ENCODE data around the gene LRRC55. TPM values are rescaled to one million over a fixed set of nuclear protein-coding genes. Genes with fewer than 3 reads are reported as not detected.

Gene LRRC55
- total RNA-seq, 1 donor from 2014 or later: 29.0 TPM

GRCh38 chr11:57203882-57204480 is 22.2 kb downstream of the LRRC55 start:
- TF ChIP-seq, protein P1, sequence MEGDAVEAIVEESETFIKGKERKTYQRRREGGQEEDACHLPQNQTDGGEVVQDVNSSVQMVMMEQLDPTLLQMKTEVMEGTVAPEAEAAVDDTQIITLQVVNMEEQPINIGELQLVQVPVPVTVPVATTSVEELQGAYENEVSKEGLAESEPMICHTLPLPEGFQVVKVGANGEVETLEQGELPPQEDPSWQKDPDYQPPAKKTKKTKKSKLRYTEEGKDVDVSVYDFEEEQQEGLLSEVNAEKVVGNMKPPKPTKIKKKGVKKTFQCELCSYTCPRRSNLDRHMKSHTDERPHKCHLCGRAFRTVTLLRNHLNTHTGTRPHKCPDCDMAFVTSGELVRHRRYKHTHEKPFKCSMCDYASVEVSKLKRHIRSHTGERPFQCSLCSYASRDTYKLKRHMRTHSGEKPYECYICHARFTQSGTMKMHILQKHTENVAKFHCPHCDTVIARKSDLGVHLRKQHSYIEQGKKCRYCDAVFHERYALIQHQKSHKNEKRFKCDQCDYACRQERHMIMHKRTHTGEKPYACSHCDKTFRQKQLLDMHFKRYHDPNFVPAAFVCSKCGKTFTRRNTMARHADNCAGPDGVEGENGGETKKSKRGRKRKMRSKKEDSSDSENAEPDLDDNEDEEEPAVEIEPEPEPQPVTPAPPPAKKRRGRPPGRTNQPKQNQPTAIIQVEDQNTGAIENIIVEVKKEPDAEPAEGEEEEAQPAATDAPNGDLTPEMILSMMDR (IDR thresholded peaks at IDR 0.05; ENCODE audit: partially characterized antibody, unreplicated experiment): no peak
- peaks cover 50% of the 10 kb centered on the region for H3K4me1 Mint-ChIP-seq (ENCODE audit: low read depth, unreplicated experiment)
- no peak for DNase-seq
- peak overlapping the region; percentile 18 for H3K4me3 Mint-ChIP-seq (ENCODE audit: unreplicated experiment)
- peaks cover 7% of the 10 kb centered on the region for H3K27me3 Mint-ChIP-seq (ENCODE audit: unreplicated experiment)
- H3K36me3 Mint-ChIP-seq (ENCODE audit: unreplicated experiment): peaks cover 10% of the 10 kb centered on the region
- H3K9me3 Mint-ChIP-seq (ENCODE audit: unreplicated experiment): peaks cover 15% of the 10 kb centered on the region
- no peak overlapping the region for H3K27ac Mint-ChIP-seq (ENCODE audit: unreplicated experiment)

DNA sequence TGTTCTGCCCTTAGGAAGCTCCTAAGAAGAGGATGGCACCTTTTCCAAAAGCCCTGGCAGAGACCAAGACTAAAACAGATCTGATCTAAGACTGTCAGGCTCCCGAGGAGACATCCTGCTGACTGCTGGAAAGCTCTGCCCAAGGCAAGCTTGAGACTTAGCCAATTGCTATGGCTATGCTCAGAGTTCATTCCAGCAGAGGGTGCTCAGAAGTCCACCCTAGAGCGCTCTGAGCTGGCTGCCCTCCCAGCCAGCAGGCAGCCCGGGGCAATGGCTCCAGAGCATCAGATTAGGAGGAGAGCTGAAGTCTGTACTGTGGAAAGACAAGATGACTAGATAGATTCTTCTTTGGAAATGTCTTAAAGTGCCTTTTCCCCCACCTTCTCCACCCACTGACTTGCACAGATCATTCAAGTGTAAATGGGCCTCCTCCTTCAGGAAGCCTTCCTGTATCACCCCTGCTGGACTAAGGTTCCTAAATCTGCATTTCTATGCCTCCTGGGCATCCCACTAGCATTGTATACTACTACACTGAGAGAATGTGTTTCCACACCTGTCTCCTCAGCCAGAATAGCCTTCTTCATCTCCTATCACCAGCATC is 23.4 kb downstream of the LRRC55 start:
- Mint-ChIP-seq H3K4me1 (ENCODE audit: low read depth, unreplicated experiment) (peaks cover 44% of the 10 kb centered on the region), H3K27me3 (ENCODE audit: unreplicated experiment) (peaks cover 7% of the 10 kb centered on the region), H3K27ac (ENCODE audit: unreplicated experiment) (peak overlapping the region; percentile 30), H3K4me3 (ENCODE audit: unreplicated experiment) (no peak overlapping the region), H3K36me3 (ENCODE audit: unreplicated experiment) (peaks cover 7% of the 10 kb centered on the region), H3K9me3 (ENCODE audit: unreplicated experiment) (peaks cover 15% of the 10 kb centered on the region)
- DNase-seq: no peak
- TF ChIP-seq, protein P1 (IDR thresholded peaks at IDR 0.05; ENCODE audit: partially characterized antibody, unreplicated experiment): no peak

DNA sequence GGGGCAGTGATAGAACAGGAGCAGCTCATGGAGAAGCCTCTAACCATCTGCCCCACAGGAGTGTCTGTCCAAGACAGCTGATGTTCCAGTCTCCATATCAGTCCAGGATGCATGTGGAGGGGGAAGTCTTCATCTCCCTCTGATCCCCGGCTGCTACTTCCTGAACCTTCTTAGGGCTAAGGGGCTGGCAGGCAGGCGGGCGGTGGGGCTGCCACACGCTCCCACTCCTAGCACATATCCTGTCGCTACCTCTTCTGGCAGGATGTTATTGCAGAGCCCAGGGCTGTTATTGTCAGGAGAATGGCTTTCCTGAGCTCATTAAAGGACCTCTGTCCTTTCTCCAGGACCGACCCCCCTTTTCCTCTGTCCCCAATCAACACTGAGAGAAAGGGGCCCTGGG is 25.4 kb downstream of the LRRC55 start:
- peak overlapping the region; percentile 57 for H3K27ac Mint-ChIP-seq (ENCODE audit: unreplicated experiment)
- peaks cover 16% of the 10 kb centered on the region for H3K9me3 Mint-ChIP-seq (ENCODE audit: unreplicated experiment)
- H3K36me3 Mint-ChIP-seq (ENCODE audit: unreplicated experiment): peaks cover 7% of the 10 kb centered on the region
- peaks cover 9% of the 10 kb centered on the region for H3K27me3 Mint-ChIP-seq (ENCODE audit: unreplicated experiment)
- TF ChIP-seq, protein P1 (IDR thresholded peaks at IDR 0.05; ENCODE audit: partially characterized antibody, unreplicated experiment): no peak
- no peak overlapping the region for H3K4me3 Mint-ChIP-seq (ENCODE audit: unreplicated experiment)
- H3K4me1 Mint-ChIP-seq (ENCODE audit: low read depth, unreplicated experiment): peaks cover 40% of the 10 kb centered on the region
- no peak for DNase-seq

- peak; percentile 64 for DNase-seq
- peaks cover 17% of the 10 kb centered on the region for H3K4me1 Mint-ChIP-seq (ENCODE audit: low read depth, unreplicated experiment)
- H3K4me3 Mint-ChIP-seq (ENCODE audit: unreplicated experiment): peak overlapping the region; percentile 56
- H3K27me3 Mint-ChIP-seq (ENCODE audit: unreplicated experiment): peaks cover 3% of the 10 kb centered on the region
- H3K36me3 Mint-ChIP-seq (ENCODE audit: unreplicated experiment): peaks cover 7% of the 10 kb centered on the region
- H3K27ac Mint-ChIP-seq (ENCODE audit: unreplicated experiment): peak overlapping the region; percentile 91
- peaks cover 9% of the 10 kb centered on the region for H3K9me3 Mint-ChIP-seq (ENCODE audit: unreplicated experiment)
- TF ChIP-seq, protein P1 (IDR thresholded peaks at IDR 0.05; ENCODE audit: partially characterized antibody, unreplicated experiment): no peak
Measured at GRCh38 chr11:57210781-57211180, 29.0 kb downstream of the LRRC55 start.
